ENCODE data around the gene FAM170B. TPM values are rescaled to one million over a fixed set of nuclear protein-coding genes. Genes with fewer than 3 reads are reported as not detected.

The FAM170B gene
- total RNA-seq, 1 donor from 2014 or later, result not detected

GRCh38 chr10:49163741-49164140 lies 29.9 kb upstream of the FAM170B start:
- intact Hi-C loops (cut with DNase I), result no loop called here
- DNase-seq, result no peak
- H3K9me3 ChIP-seq, result no peaks in the 10 kb centered on the region

GRCh38 chr10:49162761-49163310 lies 29.0 kb upstream of the FAM170B start:
- intact Hi-C loops (cut with DNase I), result no loop called here
- H3K4me3 ChIP-seq, result no peak overlapping the region
- no peak for TF ChIP-seq CTCF (IDR thresholded peaks at IDR 0.05)
- ATAC-seq (no peak), DNase-seq (no peak)
- no peaks in the 10 kb centered on the region for H3K36me3 ChIP-seq
- H3K27ac ChIP-seq, result no peak overlapping the region
- H3K4me1 ChIP-seq, result no peaks in the 10 kb centered on the region
- H3K9me3 ChIP-seq, result no peaks in the 10 kb centered on the region
- no peaks in the 10 kb centered on the region for H3K27me3 ChIP-seq

More at GRCh38 chr10:49163741-49164140, 29.9 kb upstream of the FAM170B start:
- Histone ChIP-seq H3K4me1 (no peaks in the 10 kb centered on the region), H3K27me3 (no peaks in the 10 kb centered on the region), H3K4me3 (no peak overlapping the region), H3K27ac (no peak overlapping the region), H3K36me3 (no peaks in the 10 kb centered on the region)
- TF ChIP-seq CTCF (IDR thresholded peaks at IDR 0.05), result no peak
- ATAC-seq, result no peak

- no peaks in the 10 kb centered on the region for H3K9me3 ChIP-seq
- TF ChIP-seq CTCF (IDR thresholded peaks at IDR 0.05), result no peak
- H3K36me3 ChIP-seq, result no peaks in the 10 kb centered on the region
- ATAC-seq (no peak), DNase-seq (no peak)
- H3K4me3 ChIP-seq, result no peak overlapping the region
- H3K4me1 ChIP-seq, result no peaks in the 10 kb centered on the region
- no peak overlapping the region for H3K27ac ChIP-seq
- H3K27me3 ChIP-seq, result no peaks in the 10 kb centered on the region
- intact Hi-C loops (cut with DNase I), result no loop called here
Measured at GRCh38 chr10:49162063-49162462, 28.2 kb upstream of the FAM170B start.

- intact Hi-C loops (cut with DNase I), result no loop called here
- ATAC-seq, result peak; percentile 47
- H3K4me1 ChIP-seq, result no peaks in the 10 kb centered on the region
- H3K27ac ChIP-seq, result no peak overlapping the region
- no peaks in the 10 kb centered on the region for H3K36me3 ChIP-seq
- TF ChIP-seq CTCF (IDR thresholded peaks at IDR 0.05), result peak; percentile 40
- no peaks in the 10 kb centered on the region for H3K27me3 ChIP-seq
- DNase-seq, result no peak
- no peak overlapping the region for H3K4me3 ChIP-seq
- H3K9me3 ChIP-seq, result no peaks in the 10 kb centered on the region
Measured at GRCh38 chr10:49161411-49161997, 27.7 kb upstream of the FAM170B start.

GRCh38 chr10:49160814-49161213 lies 27.0 kb upstream of the FAM170B start:
- Histone ChIP-seq H3K36me3 (no peaks in the 10 kb centered on the region), H3K27me3 (no peaks in the 10 kb centered on the region), H3K27ac (no peak overlapping the region), H3K4me3 (no peak overlapping the region), H3K9me3 (no peaks in the 10 kb centered on the region), H3K4me1 (no peaks in the 10 kb centered on the region)
- DNase-seq, result no peak
- ATAC-seq, result no peak
- intact Hi-C loops (cut with DNase I), result no loop called here
- TF ChIP-seq CTCF (IDR thresholded peaks at IDR 0.05), result no peak
